Measurements from ENCODE around the gene PACSIN3.

Gene PACSIN3

DNA sequence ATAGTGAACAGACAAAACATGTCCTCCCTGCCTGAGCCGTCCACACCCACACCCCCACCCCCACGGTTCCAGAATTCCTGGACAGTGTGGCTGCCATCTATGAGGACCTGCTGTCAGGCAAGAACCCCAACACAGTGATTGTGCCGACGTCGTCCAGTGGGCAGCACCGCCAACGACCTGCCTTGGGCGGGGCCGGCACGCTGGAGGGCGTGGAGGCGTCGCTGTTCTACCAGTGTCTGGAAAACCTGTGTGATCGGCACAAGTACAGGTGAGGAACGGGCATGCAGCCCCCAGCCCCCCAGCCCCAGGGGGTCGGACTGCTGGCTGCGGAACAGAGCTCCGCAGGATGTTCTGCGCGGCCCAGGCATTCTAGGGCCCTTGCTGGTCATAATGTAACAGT lies 29.3 kb downstream of the PACSIN3 start:
- Mint-ChIP-seq H3K27ac (no peak overlapping the region), H3K27me3 (ENCODE audit: low read depth, poor library complexity) (no peaks in the 10 kb centered on the region), H3K4me1 (peaks cover 50% of the 10 kb centered on the region), H3K4me3 (no peak overlapping the region), H3K36me3 (ENCODE audit: low read depth) (peaks cover 14% of the 10 kb centered on the region), H3K9me3 (no peaks in the 10 kb centered on the region)
- no peak for DNase-seq
- TF ChIP-seq, protein P1, sequence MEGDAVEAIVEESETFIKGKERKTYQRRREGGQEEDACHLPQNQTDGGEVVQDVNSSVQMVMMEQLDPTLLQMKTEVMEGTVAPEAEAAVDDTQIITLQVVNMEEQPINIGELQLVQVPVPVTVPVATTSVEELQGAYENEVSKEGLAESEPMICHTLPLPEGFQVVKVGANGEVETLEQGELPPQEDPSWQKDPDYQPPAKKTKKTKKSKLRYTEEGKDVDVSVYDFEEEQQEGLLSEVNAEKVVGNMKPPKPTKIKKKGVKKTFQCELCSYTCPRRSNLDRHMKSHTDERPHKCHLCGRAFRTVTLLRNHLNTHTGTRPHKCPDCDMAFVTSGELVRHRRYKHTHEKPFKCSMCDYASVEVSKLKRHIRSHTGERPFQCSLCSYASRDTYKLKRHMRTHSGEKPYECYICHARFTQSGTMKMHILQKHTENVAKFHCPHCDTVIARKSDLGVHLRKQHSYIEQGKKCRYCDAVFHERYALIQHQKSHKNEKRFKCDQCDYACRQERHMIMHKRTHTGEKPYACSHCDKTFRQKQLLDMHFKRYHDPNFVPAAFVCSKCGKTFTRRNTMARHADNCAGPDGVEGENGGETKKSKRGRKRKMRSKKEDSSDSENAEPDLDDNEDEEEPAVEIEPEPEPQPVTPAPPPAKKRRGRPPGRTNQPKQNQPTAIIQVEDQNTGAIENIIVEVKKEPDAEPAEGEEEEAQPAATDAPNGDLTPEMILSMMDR (IDR thresholded peaks at IDR 0.05), result no peak

DNA sequence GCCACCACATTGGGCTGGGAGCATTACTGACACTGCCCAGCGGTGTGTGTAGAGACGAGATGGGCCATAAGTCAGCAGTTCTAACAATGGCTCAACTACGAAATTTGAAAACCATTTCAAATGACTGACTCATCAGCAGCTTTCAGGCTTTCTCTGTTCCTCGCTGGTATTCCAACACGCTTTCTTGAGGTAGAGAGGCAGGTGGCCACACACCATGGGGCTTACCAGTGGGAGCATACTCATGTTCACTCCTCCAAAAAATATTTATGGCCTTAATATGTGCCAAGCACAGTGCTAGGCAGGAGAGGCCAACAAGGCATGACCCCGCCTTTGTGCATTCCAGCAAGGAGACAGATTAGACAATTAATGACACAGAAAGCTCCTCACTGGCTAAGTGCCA lies 29.9 kb downstream of the PACSIN3 start:
- TF ChIP-seq, protein P1 (IDR thresholded peaks at IDR 0.05), result no peak
- no peaks in the 10 kb centered on the region for H3K27me3 Mint-ChIP-seq (ENCODE audit: low read depth, poor library complexity)
- peaks cover 49% of the 10 kb centered on the region for H3K4me1 Mint-ChIP-seq
- peaks cover 14% of the 10 kb centered on the region for H3K36me3 Mint-ChIP-seq (ENCODE audit: low read depth)
- H3K9me3 Mint-ChIP-seq, result no peaks in the 10 kb centered on the region
- H3K27ac Mint-ChIP-seq, result no peak overlapping the region
- DNase-seq, result no peak
- no peak overlapping the region for H3K4me3 Mint-ChIP-seq

DNA sequence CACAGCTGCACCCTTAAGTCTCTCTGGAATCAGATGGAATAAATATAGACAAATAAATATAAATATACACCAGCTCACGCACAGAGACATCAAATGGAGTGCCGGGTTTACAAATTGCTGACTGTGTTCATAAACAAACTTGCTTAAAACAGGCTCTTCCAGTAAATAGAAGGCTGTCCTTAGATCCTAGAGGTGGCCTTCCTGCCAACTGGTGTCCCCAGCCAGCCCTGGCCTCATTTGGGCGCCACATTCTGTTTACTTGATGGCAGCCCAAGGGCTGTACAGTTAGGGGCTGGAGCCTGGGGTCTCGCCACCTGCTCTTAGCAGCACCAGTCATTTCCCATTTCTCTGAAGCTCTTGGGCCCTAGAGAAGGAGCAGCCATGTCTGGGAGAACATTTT lies 30.4 kb downstream of the PACSIN3 start:
- TF ChIP-seq, protein P1 (IDR thresholded peaks at IDR 0.05), result no peak
- Mint-ChIP-seq H3K4me1 (peaks cover 50% of the 10 kb centered on the region), H3K27me3 (ENCODE audit: low read depth, poor library complexity) (no peaks in the 10 kb centered on the region), H3K9me3 (no peaks in the 10 kb centered on the region), H3K27ac (peak overlapping the region; percentile 88), H3K4me3 (no peak overlapping the region), H3K36me3 (ENCODE audit: low read depth) (peaks cover 14% of the 10 kb centered on the region)
- no peak for DNase-seq

DNA sequence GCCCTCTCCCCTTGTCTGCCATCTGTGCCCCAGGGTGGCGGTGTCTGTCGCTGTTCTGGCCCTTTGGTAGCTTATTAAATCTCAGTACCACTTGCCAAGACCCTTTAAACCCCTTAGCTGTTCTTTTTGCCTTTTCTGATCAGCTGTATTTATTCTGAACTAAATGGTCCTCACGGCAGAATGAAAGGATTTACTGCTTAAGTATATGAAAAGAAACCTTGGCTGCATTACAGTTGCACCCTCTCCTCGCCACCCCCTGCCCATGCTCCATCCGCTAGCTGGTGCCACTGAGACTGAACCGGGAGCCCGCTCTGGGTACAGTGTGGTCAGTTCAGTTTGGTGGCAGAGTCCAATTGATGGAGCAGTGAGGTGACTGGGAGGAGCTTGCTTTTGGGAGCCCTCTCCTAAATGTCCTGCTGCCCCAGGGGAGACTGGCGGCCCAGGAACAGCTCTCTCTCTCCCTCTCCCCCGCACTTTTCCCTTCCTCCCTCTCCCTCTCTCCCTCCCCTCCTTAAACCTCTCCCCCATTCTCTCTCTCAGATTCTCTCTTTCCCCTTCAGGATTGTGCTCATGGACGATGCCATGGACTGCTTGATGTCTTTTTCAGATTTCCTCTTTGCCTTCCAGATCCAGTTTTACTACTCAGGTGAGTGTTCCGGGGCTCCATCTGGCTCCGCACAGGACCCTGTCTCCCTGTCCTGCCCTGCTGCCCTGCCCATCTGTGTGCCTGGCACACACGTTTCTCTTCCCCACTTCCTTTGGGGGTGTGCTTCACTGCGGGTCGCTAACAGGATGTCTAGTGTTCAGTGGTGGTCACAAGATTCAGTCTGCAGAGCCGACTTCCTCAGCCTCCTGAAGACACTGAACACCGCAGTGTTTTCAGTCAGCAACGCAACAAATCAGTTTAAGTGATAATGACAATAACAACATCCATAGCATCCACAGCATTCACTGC lies 31.3 kb downstream of the PACSIN3 start:
- Mint-ChIP-seq H3K36me3 (ENCODE audit: low read depth) (peaks cover 19% of the 10 kb centered on the region), H3K9me3 (no peaks in the 10 kb centered on the region), H3K4me3 (no peak overlapping the region), H3K27me3 (ENCODE audit: low read depth, poor library complexity) (peaks cover 3% of the 10 kb centered on the region), H3K4me1 (peaks cover 57% of the 10 kb centered on the region), H3K27ac (no peak overlapping the region)
- DNase-seq, result no peak
- TF ChIP-seq, protein P1 (IDR thresholded peaks at IDR 0.05), result no peak

DNA sequence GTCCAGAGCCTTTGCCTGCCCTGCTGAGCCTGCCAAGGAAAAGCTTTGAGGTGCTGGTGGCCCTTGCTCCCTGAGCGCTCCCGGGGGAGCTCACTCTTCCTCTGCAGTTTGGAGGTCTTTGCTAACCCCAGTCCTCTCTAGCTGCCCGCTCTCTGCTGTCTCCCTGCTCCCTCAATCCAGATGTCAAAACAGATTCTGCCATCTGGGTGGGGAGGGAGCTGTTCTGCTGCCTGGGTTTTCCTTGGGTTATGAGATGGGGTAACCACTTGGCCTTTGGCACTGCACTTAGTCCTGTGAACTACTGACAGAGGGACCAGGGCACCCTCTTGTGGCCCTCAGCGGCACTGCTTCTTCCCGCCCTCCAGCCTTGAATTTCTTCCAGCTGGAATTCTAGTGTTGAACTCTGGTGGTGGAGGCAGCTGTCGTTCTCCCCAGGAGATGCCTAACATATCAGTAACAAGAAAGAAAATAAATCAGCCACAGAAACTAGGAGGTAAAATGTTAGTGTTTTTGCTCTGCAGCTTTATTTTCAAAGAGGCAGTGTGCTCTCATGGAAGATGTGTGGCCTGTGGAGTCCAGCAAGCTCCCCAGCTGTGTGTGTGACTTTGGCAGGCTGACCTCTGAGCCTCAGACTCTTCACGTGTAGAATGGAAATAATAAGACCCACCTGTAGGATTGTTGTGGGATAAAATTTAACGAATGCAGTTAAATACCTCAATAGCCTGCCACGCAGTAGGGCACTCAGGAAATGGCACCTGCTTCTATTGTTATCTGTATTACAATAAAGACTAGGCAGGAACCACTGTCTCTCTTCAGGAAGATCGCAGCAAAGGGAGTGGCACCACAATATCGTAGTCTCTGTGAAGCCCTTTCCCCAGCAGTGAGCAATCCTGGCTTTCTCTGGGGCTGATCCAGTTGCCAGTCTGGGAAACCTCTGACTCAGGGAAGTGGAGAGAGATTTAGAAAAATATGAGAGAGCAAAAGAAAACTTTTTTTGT lies 33.0 kb downstream of the PACSIN3 start:
- Mint-ChIP-seq H3K9me3 (no peaks in the 10 kb centered on the region), H3K36me3 (ENCODE audit: low read depth) (peaks cover 14% of the 10 kb centered on the region), H3K27me3 (ENCODE audit: low read depth, poor library complexity) (peaks cover 3% of the 10 kb centered on the region), H3K4me1 (peaks cover 58% of the 10 kb centered on the region), H3K27ac (peak overlapping the region; percentile 11), H3K4me3 (no peak overlapping the region)
- peak; percentile 87 for DNase-seq
- TF ChIP-seq, protein P1 (IDR thresholded peaks at IDR 0.05), result peak; percentile 97
